ENCODE data around the gene GALNT18. TPM values are rescaled to one million over a fixed set of nuclear protein-coding genes. Genes with fewer than 3 reads are reported as not detected.

The GALNT18 gene
- total RNA-seq, 1 donor: 11.7 TPM

DNA sequence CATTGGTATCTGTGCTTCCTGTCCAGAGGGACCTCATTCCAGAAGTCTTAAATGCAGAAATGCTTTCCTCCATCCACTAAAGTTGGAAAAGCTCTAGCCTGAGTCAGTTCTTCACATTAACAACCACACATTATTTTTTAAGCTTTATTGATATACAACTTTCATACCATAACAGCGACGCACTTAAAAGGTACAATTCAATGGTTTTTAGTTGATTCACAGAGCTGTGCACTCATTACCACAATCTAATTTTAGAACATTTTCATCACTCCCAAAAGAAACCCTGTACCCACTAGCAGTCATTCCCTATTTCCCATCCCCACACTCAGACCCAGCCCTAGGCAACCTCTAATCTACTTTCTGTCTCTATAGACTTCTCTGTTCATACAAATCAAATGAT lies 27.6 kb downstream of the GALNT18 start:
- no peak overlapping the region for H3K4me3 ChIP-seq (ENCODE audit: low read depth, low read length)
- no peak for TF ChIP-seq CTCF (IDR thresholded peaks at IDR 0.05; ENCODE audit: insufficient read depth, low read depth, low read length)
- DNase-seq (ENCODE audit: low read depth): no peak

DNA sequence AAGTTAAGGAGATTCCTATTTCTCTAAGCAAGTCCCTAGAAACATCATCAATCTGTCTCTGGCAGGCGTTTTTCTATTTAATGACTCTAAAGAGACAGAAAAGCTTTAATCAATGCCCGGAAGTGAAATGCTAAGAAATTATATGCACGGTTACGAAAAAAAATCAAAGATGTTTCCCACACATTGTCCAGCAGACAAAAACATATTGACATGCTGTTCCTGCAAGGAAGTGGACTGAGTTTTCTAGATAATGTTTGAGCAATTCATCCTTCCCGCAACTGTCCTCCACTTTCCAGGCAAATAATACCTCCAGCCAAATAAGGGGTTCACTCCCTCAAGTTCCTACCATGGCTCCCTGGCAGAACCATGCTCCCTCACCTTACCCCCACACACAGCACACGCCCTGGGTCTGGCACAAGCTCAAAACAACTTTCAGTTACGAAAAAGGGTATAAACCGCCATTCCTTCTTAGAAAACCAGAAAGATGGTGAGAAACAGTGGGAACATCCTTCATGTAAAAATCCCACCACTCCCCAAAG lies 29.6 kb downstream of the GALNT18 start:
- no peak for DNase-seq (ENCODE audit: low read depth)
- no peak overlapping the region for H3K4me3 ChIP-seq (ENCODE audit: low read depth, low read length)
- TF ChIP-seq CTCF (IDR thresholded peaks at IDR 0.05; ENCODE audit: insufficient read depth, low read depth, low read length): no peak

DNA sequence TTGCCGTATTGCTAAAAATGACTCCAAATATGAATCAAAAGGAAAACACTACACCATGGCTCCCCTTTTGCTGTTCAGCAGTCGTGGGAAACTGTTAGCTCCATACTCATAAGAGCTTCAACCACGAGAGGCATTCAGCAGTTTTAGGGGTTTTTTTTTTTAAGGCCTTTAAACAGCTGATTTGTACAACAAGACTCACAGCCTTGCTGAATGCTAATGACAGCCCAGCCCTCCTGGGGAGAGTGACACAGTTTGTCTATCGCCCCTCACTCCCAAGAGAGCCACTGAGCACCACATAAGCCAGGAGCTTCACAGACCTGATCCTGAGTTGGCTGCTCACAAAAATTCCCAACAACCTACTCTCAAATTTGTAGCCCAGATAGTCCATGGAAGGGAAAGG lies 32.4 kb downstream of the GALNT18 start:
- DNase-seq (ENCODE audit: low read depth): no peak
- H3K4me3 ChIP-seq (ENCODE audit: low read depth, low read length): no peak overlapping the region
- no peak for TF ChIP-seq CTCF (IDR thresholded peaks at IDR 0.05; ENCODE audit: insufficient read depth, low read depth, low read length)

DNA sequence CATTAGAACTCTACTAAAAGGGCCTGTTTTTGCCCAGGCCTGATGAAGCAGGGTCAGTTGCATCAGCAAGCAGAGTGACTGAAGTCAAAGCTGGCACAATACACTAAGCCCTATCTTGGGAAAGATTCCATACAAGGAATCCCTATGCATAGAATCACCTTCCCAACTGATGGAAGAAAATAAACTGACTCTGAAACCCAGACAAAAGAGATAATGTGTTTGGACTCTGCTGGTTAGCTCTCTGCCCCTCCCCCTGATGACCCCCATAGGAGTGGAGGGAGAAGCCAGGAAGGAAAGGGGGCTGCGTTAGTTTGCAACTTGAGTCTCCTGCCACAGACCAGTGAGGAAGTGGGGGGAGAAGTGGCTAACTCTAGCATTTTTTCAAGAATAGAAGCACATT lies 32.9 kb downstream of the GALNT18 start:
- no peak overlapping the region for H3K4me3 ChIP-seq (ENCODE audit: low read depth, low read length)
- DNase-seq (ENCODE audit: low read depth): no peak
- TF ChIP-seq CTCF (IDR thresholded peaks at IDR 0.05; ENCODE audit: insufficient read depth, low read depth, low read length): no peak

GRCh38 chr11:11588243-11588642 lies 33.6 kb downstream of the GALNT18 start:
- no peak overlapping the region for H3K4me3 ChIP-seq (ENCODE audit: low read depth, low read length)
- no peak for DNase-seq (ENCODE audit: low read depth)
- no peak for TF ChIP-seq CTCF (IDR thresholded peaks at IDR 0.05; ENCODE audit: insufficient read depth, low read depth, low read length)

- TF ChIP-seq CTCF (IDR thresholded peaks at IDR 0.05; ENCODE audit: insufficient read depth, low read depth, low read length): no peak
- H3K4me3 ChIP-seq (ENCODE audit: low read depth, low read length): no peak overlapping the region
- DNase-seq (ENCODE audit: low read depth): no peak
These were observed 34.7 kb downstream of the GALNT18 start for GRCh38 chr11:11587122-11587521.

GRCh38 chr11:11586465-11586864 lies 35.3 kb downstream of the GALNT18 start:
- no peak overlapping the region for H3K4me3 ChIP-seq (ENCODE audit: low read depth, low read length)
- no peak for DNase-seq (ENCODE audit: low read depth)
- TF ChIP-seq CTCF (IDR thresholded peaks at IDR 0.05; ENCODE audit: insufficient read depth, low read depth, low read length): no peak
